MM.1S (cell line): ENCODE measurements around the gene CTDSPL2.

ENCODE experiments used
- DNase-seq: peaks from one replicate; pipeline ENCODE4 v3.0.0-alpha.2; 2015
- H2AFZ ChIP-seq: fragments of 300-600 bp; sonication (generic); 2 replicates; pipeline ENCODE4 v1.6.0; 2016; ENCODE audit warnings: antibody characterized with exemption, low read length
- H3F3A ChIP-seq: fragments of 300-600 bp; sonication (generic); 2 replicates; pipeline ENCODE4 v1.6.1; 2016; ENCODE audit warnings: mild to moderate bottlenecking, antibody characterized with exemption, low read length, moderate library complexity, mixed read lengths; ENCODE audit not compliant: insufficient read depth
- H3K27ac ChIP-seq: fragments of 300-600 bp; sonication (generic); 2 replicates; pipeline ENCODE4 v1.5.1; 2016; ENCODE audit warnings: mild to moderate bottlenecking, low read length
- H3K27me3 ChIP-seq: fragments of 300-600 bp; sonication (generic); replicated peaks from 2 replicates; pipeline ENCODE4 v1.6.0; 2016; ENCODE audit warnings: low read length; ENCODE audit not compliant: insufficient read depth
- H3K36me3 ChIP-seq: fragments of 300-600 bp; sonication (generic); replicated peaks from 2 replicates; pipeline ENCODE4 v1.6.1; 2016; ENCODE audit warnings: mild to moderate bottlenecking, low read length, mixed read lengths; ENCODE audit not compliant: insufficient read depth
- H3K4me1 ChIP-seq: fragments of 300-600 bp; sonication (generic); 2 replicates; pipeline ENCODE4 v1.6.1; 2016; ENCODE audit warnings: low read length, mixed read lengths
- H3K4me2 ChIP-seq: fragments of 300-600 bp; sonication (generic); 2 replicates; pipeline ENCODE4 v1.6.0; 2016; ENCODE audit warnings: low read depth, low read length
- H3K4me3 ChIP-seq: fragments of 300-600 bp; sonication (generic); 2 replicates; pipeline ENCODE4 v1.5.1; 2016; ENCODE audit warnings: low read length, mixed read lengths
- H3K79me2 ChIP-seq: fragments of 300-600 bp; sonication (generic); 2 replicates; pipeline ENCODE4 v1.6.1; 2016; ENCODE audit warnings: mixed run types, low read length, mixed read lengths
- H3K9ac ChIP-seq: fragments of 300-600 bp; sonication (generic); 2 replicates; pipeline ENCODE4 v1.6.1; 2016; ENCODE audit warnings: low read length, mixed read lengths
- H3K9me2 ChIP-seq: fragments of 300-600 bp; sonication (generic); replicated peaks from 2 replicates; pipeline ENCODE4 v1.6.1; 2016; ENCODE audit warnings: mild to moderate bottlenecking, low read length, mixed read lengths; ENCODE audit not compliant: insufficient read depth
- H3K9me3 ChIP-seq: fragments of 300-600 bp; sonication (generic); replicated peaks from 2 replicates; pipeline ENCODE4 v1.6.1; 2016; ENCODE audit warnings: mild to moderate bottlenecking, low read length, mixed read lengths; ENCODE audit not compliant: insufficient read depth
- H4K20me1 ChIP-seq: fragments of 300-600 bp; sonication (generic); 2 replicates; pipeline ENCODE4 v1.6.1; 2016; ENCODE audit warnings: mild to moderate bottlenecking, low read length, moderate library complexity, mixed read lengths; ENCODE audit not compliant: insufficient read depth
- CTCF ChIP-seq: fragments of 300-600 bp; sonication (generic); IDR thresholded peaks from 2 replicates; pipeline ENCODE4 v1.5.1; 2016; ENCODE audit warnings: antibody characterized with exemption, low read length, mixed read lengths
- EZH2 ChIP-seq: fragments of 300-600 bp; sonication (generic); optimal IDR thresholded peaks from 2 replicates; pipeline ENCODE3; 2017; ENCODE audit warnings: low read depth, mild to moderate bottlenecking, antibody characterized with exemption, low read length, mixed read lengths
- EZH2phosphoT487 ChIP-seq: fragments of 300-600 bp; sonication (generic); IDR thresholded peaks from 2 replicates; pipeline ENCODE4 v1.6.1; 2018; ENCODE audit warnings: antibody characterized with exemption, low read length

The CTDSPL2 gene

GRCh38 chr15:44394062-44394461, 33.4 kb upstream of the CTDSPL2 start:
- no peak overlapping the region for H3K27ac ChIP-seq
- H3K4me2 ChIP-seq, result no peak overlapping the region
- no peak overlapping the region for H2AFZ ChIP-seq
- H3F3A ChIP-seq, result no peaks in the 10 kb centered on the region
- TF ChIP-seq EZH2, result no peak
- no peak for TF ChIP-seq EZH2phosphoT487
- TF ChIP-seq CTCF, result no peak
- no peaks in the 10 kb centered on the region for H3K4me1 ChIP-seq
- H3K9ac ChIP-seq, result no peak overlapping the region
- no peaks in the 10 kb centered on the region for H3K36me3 ChIP-seq
- H3K9me2 ChIP-seq, result no peaks in the 10 kb centered on the region
- no peaks in the 10 kb centered on the region for H3K9me3 ChIP-seq
- H3K79me2 ChIP-seq, result no peaks in the 10 kb centered on the region
- H3K4me3 ChIP-seq, result no peak overlapping the region
- H3K27me3 ChIP-seq, result no peaks in the 10 kb centered on the region
- H4K20me1 ChIP-seq, result no peaks in the 10 kb centered on the region
- DNase-seq, result no peak

DNA sequence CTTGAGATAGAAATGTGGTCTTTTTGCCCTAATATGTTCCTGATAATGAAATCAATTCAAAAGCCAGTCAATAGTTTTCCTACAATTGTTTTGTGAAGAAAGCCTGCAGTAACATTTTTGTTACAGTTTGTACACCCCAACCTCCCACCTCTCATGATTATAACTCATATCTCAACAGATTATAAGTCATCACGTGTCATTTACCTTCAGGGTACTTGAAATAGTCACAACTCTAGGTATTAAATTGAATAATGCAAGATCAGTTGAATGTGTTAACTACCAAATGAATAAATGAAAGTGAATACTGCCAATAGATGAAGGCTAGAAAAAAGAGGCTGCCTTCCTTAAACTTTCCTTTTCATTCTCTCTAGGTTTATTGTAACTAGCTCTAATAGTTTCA, 32.9 kb upstream of the CTDSPL2 start:
- H3K9me3 ChIP-seq, result no peaks in the 10 kb centered on the region

DNA sequence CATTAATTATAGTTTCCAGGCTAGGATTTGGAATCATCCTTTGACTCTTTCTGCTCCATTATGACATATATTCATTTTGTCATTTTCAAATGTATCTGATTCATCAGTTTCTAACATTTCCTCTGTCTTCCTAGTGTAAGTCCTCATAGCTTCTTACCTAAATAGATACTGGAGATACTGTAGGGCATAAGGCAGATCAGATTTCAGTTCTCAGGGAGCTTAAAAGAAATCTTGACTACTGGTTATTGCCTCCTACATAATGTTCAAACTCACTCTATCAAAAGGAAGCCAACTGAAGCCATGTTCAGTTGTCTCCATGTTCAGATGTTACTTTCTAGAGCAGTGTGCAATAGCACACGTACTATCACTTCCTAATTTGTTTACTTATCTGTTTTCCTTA, 29.6 kb upstream of the CTDSPL2 start:
- DNase-seq, result no peak
- no peaks in the 10 kb centered on the region for H3K36me3 ChIP-seq
- H3K9me3 ChIP-seq, result no peaks in the 10 kb centered on the region
- no peaks in the 10 kb centered on the region for H3K27me3 ChIP-seq
- H4K20me1 ChIP-seq, result no peaks in the 10 kb centered on the region
- no peaks in the 10 kb centered on the region for H3F3A ChIP-seq
- no peak overlapping the region for H3K4me3 ChIP-seq
- no peak overlapping the region for H3K27ac ChIP-seq
- no peak overlapping the region for H3K4me2 ChIP-seq
- no peak overlapping the region for H3K9ac ChIP-seq
- H2AFZ ChIP-seq, result no peak overlapping the region
- no peaks in the 10 kb centered on the region for H3K4me1 ChIP-seq
- TF ChIP-seq EZH2, result no peak
- H3K9me2 ChIP-seq, result no peaks in the 10 kb centered on the region
- no peaks in the 10 kb centered on the region for H3K79me2 ChIP-seq

More for the DNA sequence above, 32.9 kb upstream of the CTDSPL2 start:
- TF ChIP-seq EZH2phosphoT487 (no peak), CTCF (no peak), EZH2 (no peak)
- Histone ChIP-seq H3K4me3 (no peak overlapping the region), H3F3A (no peaks in the 10 kb centered on the region), H3K27me3 (no peaks in the 10 kb centered on the region), H3K9me2 (no peaks in the 10 kb centered on the region), H3K79me2 (no peaks in the 10 kb centered on the region), H3K9ac (no peak overlapping the region), H4K20me1 (no peaks in the 10 kb centered on the region), H3K27ac (no peak overlapping the region), H3K36me3 (no peaks in the 10 kb centered on the region), H3K4me2 (no peak overlapping the region), H3K4me1 (no peaks in the 10 kb centered on the region), H2AFZ (no peak overlapping the region)
- DNase-seq, result no peak

- H3K79me2 ChIP-seq, result no peaks in the 10 kb centered on the region
- H3K27ac ChIP-seq, result no peak overlapping the region
- no peak overlapping the region for H3K4me2 ChIP-seq
- TF ChIP-seq CTCF, result no peak
- no peak for TF ChIP-seq EZH2phosphoT487
- no peak for TF ChIP-seq EZH2
- H3K9ac ChIP-seq, result no peak overlapping the region
- no peaks in the 10 kb centered on the region for H3K9me3 ChIP-seq
- H2AFZ ChIP-seq, result no peak overlapping the region
- no peaks in the 10 kb centered on the region for H3K4me1 ChIP-seq
- H3K27me3 ChIP-seq, result no peaks in the 10 kb centered on the region
- DNase-seq, result no peak
- H3K4me3 ChIP-seq, result no peak overlapping the region
- no peaks in the 10 kb centered on the region for H3K36me3 ChIP-seq
- H4K20me1 ChIP-seq, result no peaks in the 10 kb centered on the region
- no peaks in the 10 kb centered on the region for H3F3A ChIP-seq
- H3K9me2 ChIP-seq, result no peaks in the 10 kb centered on the region
Measured at GRCh38 chr15:44414001-44414400, 13.4 kb upstream of the CTDSPL2 start.
